Esophagus muscularis mucosa (tissue), 4 donors: ENCODE data around the gene ITGA7. TPM values are rescaled to one million over a fixed set of nuclear protein-coding genes. Genes with fewer than 3 reads are reported as not detected.

Source experiments
- DNase-seq: peaks from one replicate; pipeline ENCODE4 v3.0.0-alpha.2; 2017; ENCODE audit errors: extremely low spot score
- H3K27ac ChIP-seq, 4 donors: fragments of 200-600 bp; sonication (generic); replicated peaks in 1 of 4; 1 replicate in 3 of 4; 2 replicates in 1 of 4; pipeline ENCODE4 v1.5.1; 2016 to 2019; ENCODE audit warnings: mild to moderate bottlenecking in 1 of 4
- H3K27me3 ChIP-seq, 4 donors: fragments of 200-600 bp; sonication (generic); one replicate each; pipeline versions ENCODE4 v1.5.1 to v1.6.0; 2016 to 2019
- H3K36me3 ChIP-seq, 4 donors: fragments of 200-600 bp; sonication (generic); one replicate each; pipeline ENCODE4 v1.5.1; 2016 to 2019
- H3K4me1 ChIP-seq, 4 donors: fragments of 200-600 bp; sonication (generic); one replicate each; pipeline ENCODE4 v1.5.1; 2016 to 2019
- H3K4me3 ChIP-seq, 4 donors: fragments of 200-600 bp; sonication (generic); 1 replicate in 2 of 4; 2 replicates in 2 of 4; pipeline ENCODE4 v1.5.1; 2016 to 2019; ENCODE audit warnings: mild to moderate bottlenecking in 4 of 4, moderate library complexity in 1 of 4
- H3K9me3 ChIP-seq, 4 donors: fragments of 200-600 bp; sonication (generic); 1 replicate in 3 of 4; 2 replicates in 1 of 4; pipeline ENCODE4 v1.5.1; 2016 to 2019
- EP300 ChIP-seq: sonication (generic); formaldehyde crosslinking; IDR thresholded peaks from one replicate; pipeline ENCODE4 v1.6.1; 2017; ENCODE audit warnings: antibody characterized with exemption
- POLR2A ChIP-seq: fragments of 450-650 bp; IDR thresholded peaks from one replicate; pipeline ENCODE4 v1.6.1; 2017; ENCODE audit warnings: antibody characterized with exemption, moderate library complexity, mild to moderate bottlenecking, low read depth
- POLR2AphosphoS5 ChIP-seq, 2 donors: sonication (generic); formaldehyde crosslinking; IDR thresholded peaks; one replicate each; pipeline ENCODE4 v1.6.1; 2017; ENCODE audit warnings: antibody characterized with exemption in 2 of 2
- WGBS: methylation state at CpG from one replicate; pipeline ENCODE4 v1.1.5; 2018; 5-methylcytosine and 5-hydroxymethylcytosine counted together
- intact Hi-C: fragments of 100-400 bp; cut with DNase I; formaldehyde crosslinking; loops from one replicate; pipeline ENCODE4 v1.15.1; 2023
- total RNA-seq, 4 donors: library from RNA; depleted of rRNA; stranded (reverse); fragments of >200 nt; gene quantifications; one replicate each; pipeline versions ENCODE4 v1.1.0 to v1.2.1, GENCODE V29; 2016
- TF ChIP-seq, protein P1 (sequence below), 3 experiments: fragments of 200-600 bp in 2 of 3; fragments of 450-650 bp in 1 of 3; sonication (generic) in 2 of 3; IDR thresholded peaks; one replicate each; pipeline ENCODE4 v1.5.1; 2017 to 2019; ENCODE audit warnings: antibody characterized with exemption in 3 of 3, mild to moderate bottlenecking in 2 of 3, moderate library complexity in 1 of 3

Gene ITGA7
- total RNA-seq, 4 donors from 2014 or later = 155 to 245 (median 218) TPM

- DNase-seq = no peak
- no peaks in the 10 kb centered on the region for H3K27me3 ChIP-seq
- H3K27ac ChIP-seq = no peak overlapping the region
- WGBS = 85% methylated on average over 8 of the region's 8 CpGs
- no peaks in the 10 kb centered on the region for H3K4me1 ChIP-seq
- H3K36me3 ChIP-seq = no peaks in the 10 kb centered on the region
- H3K4me3 ChIP-seq = no peak overlapping the region
- TF ChIP-seq, protein P1, sequence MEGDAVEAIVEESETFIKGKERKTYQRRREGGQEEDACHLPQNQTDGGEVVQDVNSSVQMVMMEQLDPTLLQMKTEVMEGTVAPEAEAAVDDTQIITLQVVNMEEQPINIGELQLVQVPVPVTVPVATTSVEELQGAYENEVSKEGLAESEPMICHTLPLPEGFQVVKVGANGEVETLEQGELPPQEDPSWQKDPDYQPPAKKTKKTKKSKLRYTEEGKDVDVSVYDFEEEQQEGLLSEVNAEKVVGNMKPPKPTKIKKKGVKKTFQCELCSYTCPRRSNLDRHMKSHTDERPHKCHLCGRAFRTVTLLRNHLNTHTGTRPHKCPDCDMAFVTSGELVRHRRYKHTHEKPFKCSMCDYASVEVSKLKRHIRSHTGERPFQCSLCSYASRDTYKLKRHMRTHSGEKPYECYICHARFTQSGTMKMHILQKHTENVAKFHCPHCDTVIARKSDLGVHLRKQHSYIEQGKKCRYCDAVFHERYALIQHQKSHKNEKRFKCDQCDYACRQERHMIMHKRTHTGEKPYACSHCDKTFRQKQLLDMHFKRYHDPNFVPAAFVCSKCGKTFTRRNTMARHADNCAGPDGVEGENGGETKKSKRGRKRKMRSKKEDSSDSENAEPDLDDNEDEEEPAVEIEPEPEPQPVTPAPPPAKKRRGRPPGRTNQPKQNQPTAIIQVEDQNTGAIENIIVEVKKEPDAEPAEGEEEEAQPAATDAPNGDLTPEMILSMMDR (IDR thresholded peaks at IDR 0.05) = no peak
- TF ChIP-seq EP300 (no peak), POLR2AphosphoS5 (IDR thresholded peaks at IDR 0.05) (no peak), POLR2A (no peak)
- no peaks in the 10 kb centered on the region for H3K9me3 ChIP-seq
- intact Hi-C loops = no loop called here
Measured at GRCh38 chr12:55675666-55676065, 32.0 kb downstream of the ITGA7 start.

GRCh38 chr12:55673638-55674037, 34.1 kb downstream of the ITGA7 start:
- Histone ChIP-seq H3K9me3 (no peaks in the 10 kb centered on the region), H3K36me3 (no peaks in the 10 kb centered on the region), H3K27me3 (no peaks in the 10 kb centered on the region), H3K27ac (no peak overlapping the region), H3K4me3 (no peak overlapping the region), H3K4me1 (no peaks in the 10 kb centered on the region)
- intact Hi-C loops = no loop called here
- DNase-seq = no peak
- TF ChIP-seq EP300 (no peak), POLR2AphosphoS5 (IDR thresholded peaks at IDR 0.05) (no peak), POLR2A (no peak)
- TF ChIP-seq, protein P1 (IDR thresholded peaks at IDR 0.05) = no peak

DNA sequence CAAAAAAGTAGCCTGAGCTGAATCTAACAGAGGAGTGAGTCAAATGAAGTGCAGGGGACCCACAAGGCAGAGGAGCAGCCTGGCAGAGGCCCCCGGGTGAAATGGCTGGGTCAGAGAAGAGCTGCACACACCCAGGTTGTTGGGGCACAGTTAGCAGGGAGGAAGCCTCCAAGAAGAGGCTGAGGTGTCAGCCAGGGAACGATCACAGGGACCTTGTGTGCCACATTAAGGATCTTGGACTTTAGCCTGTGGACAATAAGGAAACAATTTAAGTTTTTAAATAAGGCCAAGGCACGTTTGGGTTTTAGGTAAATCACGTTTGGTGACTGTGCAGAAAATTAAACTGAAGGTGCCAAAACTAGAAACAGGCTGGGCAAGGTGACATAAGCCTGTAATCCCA, 36.0 kb downstream of the ITGA7 start:
- TF ChIP-seq, protein P1 (IDR thresholded peaks at IDR 0.05) = no peak
- TF ChIP-seq POLR2A (no peak), EP300 (no peak), POLR2AphosphoS5 (IDR thresholded peaks at IDR 0.05) (no peak)
- DNase-seq = no peak
- 63% methylated on average over 4 of the region's 4 CpGs for WGBS
- H3K9me3 ChIP-seq = no peaks in the 10 kb centered on the region
- no peak overlapping the region for H3K27ac ChIP-seq
- no peaks in the 10 kb centered on the region for H3K27me3 ChIP-seq
- intact Hi-C loops = no loop called here
- H3K36me3 ChIP-seq = no peaks in the 10 kb centered on the region
- no peaks in the 10 kb centered on the region for H3K4me1 ChIP-seq
- H3K4me3 ChIP-seq = no peak overlapping the region

DNA sequence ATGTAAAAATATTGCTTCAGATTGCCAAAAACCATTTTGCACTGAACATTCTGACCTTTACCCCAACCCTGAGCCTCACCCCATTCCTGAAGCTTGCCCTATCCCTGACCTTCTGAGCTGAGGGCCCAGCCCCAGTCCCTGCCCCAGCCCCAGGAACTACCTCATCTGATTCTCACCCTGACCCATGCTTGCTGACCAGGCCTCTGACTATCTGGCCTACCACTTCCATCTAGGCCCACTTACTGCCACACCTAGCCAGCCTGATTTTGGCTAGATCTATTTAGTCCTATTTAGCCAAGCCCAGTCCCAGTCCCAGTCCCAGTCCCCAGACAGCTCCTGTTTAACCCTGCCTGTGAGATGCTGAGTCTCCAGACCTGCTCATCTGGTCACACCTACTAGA, 37.4 kb downstream of the ITGA7 start:
- intact Hi-C loops = no loop called here
- H3K4me3 ChIP-seq = no peak overlapping the region

DNA sequence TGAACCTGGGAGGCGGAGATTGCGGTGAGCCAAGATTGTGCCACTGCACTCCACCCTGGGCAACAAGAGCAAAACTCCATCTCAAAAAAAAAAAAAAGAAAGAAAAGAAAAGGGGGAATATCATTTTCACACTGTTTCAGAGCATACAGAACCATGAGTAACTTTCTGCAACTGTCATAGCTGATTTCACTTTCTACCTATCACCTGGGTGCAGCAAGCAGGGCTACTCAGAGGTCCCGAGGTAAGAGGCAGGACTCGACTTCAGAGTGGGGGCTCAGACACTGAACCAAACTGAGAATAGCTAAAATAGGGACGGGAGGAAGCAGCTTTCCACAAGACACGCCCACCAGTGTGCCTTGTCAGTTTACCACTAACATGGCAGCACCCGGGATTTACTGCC, 41.2 kb downstream of the ITGA7 start:
- no peak overlapping the region for H3K27ac ChIP-seq
- H3K27me3 ChIP-seq = no peaks in the 10 kb centered on the region
- no peak for DNase-seq
- WGBS = 81% methylated on average over 7 of the region's 7 CpGs
- H3K36me3 ChIP-seq = no peaks in the 10 kb centered on the region
- no peak overlapping the region for H3K4me3 ChIP-seq
- intact Hi-C loops = no loop called here
- TF ChIP-seq, protein P1 (IDR thresholded peaks at IDR 0.05) = no peak
- TF ChIP-seq EP300 = no peak
- TF ChIP-seq POLR2A = no peak
- no peak for TF ChIP-seq POLR2AphosphoS5 (IDR thresholded peaks at IDR 0.05)
- H3K4me1 ChIP-seq = no peaks in the 10 kb centered on the region
- no peaks in the 10 kb centered on the region for H3K9me3 ChIP-seq

More for the DNA sequence above, 37.4 kb downstream of the ITGA7 start:
- no peak for TF ChIP-seq EP300
- no peak for TF ChIP-seq POLR2A
- no peak for TF ChIP-seq POLR2AphosphoS5 (IDR thresholded peaks at IDR 0.05)
- TF ChIP-seq, protein P1 (IDR thresholded peaks at IDR 0.05) = no peak
- H3K9me3 ChIP-seq = no peaks in the 10 kb centered on the region
- H3K4me1 ChIP-seq = no peaks in the 10 kb centered on the region
- no peaks in the 10 kb centered on the region for H3K27me3 ChIP-seq
- no peaks in the 10 kb centered on the region for H3K36me3 ChIP-seq
- DNase-seq = no peak
- H3K27ac ChIP-seq = no peak overlapping the region
